WTC11 (cell line): ENCODE measurements around the gene WLS. TPM values are rescaled to one million over a fixed set of nuclear protein-coding genes. Genes with fewer than 3 reads are reported as not detected.

Experiments
- ATAC-seq: fragments of 200-7000 bp; cut with Tn5 transposase; 2 replicates; pipeline ENCODE4 v1.10.0; 2021; ENCODE audit warnings: mild to moderate bottlenecking, moderate library complexity
- CTCF ChIA-PET: fragments of 300-600 bp; sonication (Branson Sonifier 250); formaldehyde crosslinking; loops from one replicate; lab custom pipeline; 2021; ENCODE audit warnings: antibody characterized with exemption; lab: Charles Lee
- POLR2A ChIA-PET: fragments of 350-600 bp; sonication (Branson Sonifier 250); formaldehyde crosslinking; loops from one replicate; lab custom pipeline; 2021; ENCODE audit warnings: antibody characterized with exemption; lab: Charles Lee
- DNase-seq: peaks from one replicate; pipeline ENCODE4 v3.0.0; 2021; ENCODE audit warnings: low spot score
- H3K27ac Mint-ChIP-seq: 2 replicates; pipeline ENCODE4 v1.8.0; 2021; ENCODE audit warnings: mixed read lengths
- H3K27me3 Mint-ChIP-seq: 2 replicates; pipeline ENCODE4 v1.8.0; 2021; ENCODE audit warnings: low read depth, mild to moderate bottlenecking, moderate library complexity, mixed read lengths
- H3K36me3 Mint-ChIP-seq: 2 replicates; pipeline ENCODE4 v1.8.0; 2021; ENCODE audit warnings: mixed read lengths
- H3K4me1 Mint-ChIP-seq: 2 replicates; pipeline ENCODE4 v1.8.0; 2022; ENCODE audit warnings: mixed read lengths
- H3K4me3 Mint-ChIP-seq: 2 replicates; pipeline ENCODE4 v1.8.0; 2021; ENCODE audit warnings: mild to moderate bottlenecking, moderate library complexity, mixed read lengths
- H3K9me3 Mint-ChIP-seq: 2 replicates; pipeline ENCODE4 v1.8.0; 2021; ENCODE audit warnings: mixed read lengths
- ETV6 ChIP-seq: sonication (generic); formaldehyde crosslinking; IDR thresholded peaks from 2 replicates; pipeline ENCODE4 v1.8.1; 2022; ENCODE audit warnings: mild to moderate bottlenecking, missing genetic modification reagents
- GRHL2 ChIP-seq: fragments of 250-450 bp; sonication (Bioruptor Pico); IDR thresholded peaks from 2 replicates; pipeline ENCODE4 v1.8.0; 2022; ENCODE audit warnings: mild to moderate bottlenecking, moderate library complexity; ENCODE audit not compliant: insufficient replicate concordance, severe bottlenecking
- GTF2I ChIP-seq: fragments of 250-450 bp; sonication (Bioruptor Pico); conservative IDR thresholded peaks from 2 replicates; pipeline ENCODE4 v1.4.0; 2021; ENCODE audit warnings: mild to moderate bottlenecking
- HMGXB4 ChIP-seq: sonication (generic); formaldehyde crosslinking; IDR thresholded peaks from 2 replicates; pipeline ENCODE4 v1.8.1; 2023; ENCODE audit warnings: mild to moderate bottlenecking, moderate library complexity, missing genetic modification reagents
- JUN ChIP-seq: sonication (generic); formaldehyde crosslinking; IDR thresholded peaks from 2 replicates; pipeline ENCODE4 v1.8.0; 2023; ENCODE audit warnings: mild to moderate bottlenecking, missing genetic modification reagents
- KAT7 ChIP-seq: sonication (generic); formaldehyde crosslinking; IDR thresholded peaks from 2 replicates; pipeline ENCODE4 v1.8.1; 2023; ENCODE audit warnings: missing genetic modification reagents, mild to moderate bottlenecking, borderline replicate concordance
- MYBL2 ChIP-seq: sonication (generic); formaldehyde crosslinking; IDR thresholded peaks from 2 replicates; pipeline ENCODE4 v1.8.1; 2023; ENCODE audit warnings: mild to moderate bottlenecking, moderate library complexity, missing genetic modification reagents
- NFE2L1 ChIP-seq: sonication (generic); formaldehyde crosslinking; IDR thresholded peaks from 2 replicates; pipeline ENCODE4 v1.8.1; 2023; ENCODE audit warnings: missing genetic modification reagents
- PRRX2 ChIP-seq: fragments of 250-450 bp; sonication (Bioruptor Pico); IDR thresholded peaks from 2 replicates; pipeline ENCODE4 v1.8.0; 2021; ENCODE audit warnings: mild to moderate bottlenecking
- RELA ChIP-seq: sonication (generic); formaldehyde crosslinking; IDR thresholded peaks from 2 replicates; pipeline ENCODE4 v1.8.1; 2022; ENCODE audit warnings: missing genetic modification reagents, mild to moderate bottlenecking, borderline replicate concordance
- TP53 ChIP-seq: sonication (generic); formaldehyde crosslinking; IDR thresholded peaks from 2 replicates; pipeline ENCODE4 v1.8.1; 2023; ENCODE audit warnings: mild to moderate bottlenecking, missing genetic modification reagents
- ZNF219 ChIP-seq: sonication (generic); formaldehyde crosslinking; IDR thresholded peaks from 2 replicates; pipeline ENCODE4 v1.8.0; 2023; ENCODE audit warnings: missing genetic modification reagents, mild to moderate bottlenecking, borderline replicate concordance
- ZNF317 ChIP-seq: sonication (generic); formaldehyde crosslinking; IDR thresholded peaks from 2 replicates; pipeline ENCODE4 v1.8.1; 2023; ENCODE audit warnings: low read depth, mild to moderate bottlenecking, moderate library complexity, missing genetic modification reagents, borderline replicate concordance
- ZNF425 ChIP-seq: fragments of 250-450 bp; sonication (Bioruptor Pico); conservative IDR thresholded peaks from 2 replicates; pipeline ENCODE4 v1.9.0; 2021; ENCODE audit warnings: mild to moderate bottlenecking
- ZNF512 ChIP-seq: sonication (generic); formaldehyde crosslinking; IDR thresholded peaks from 2 replicates; pipeline ENCODE4 v1.8.1; 2022; ENCODE audit warnings: missing genetic modification reagents, borderline replicate concordance
- total RNA-seq: library from RNA; stranded (reverse); gene quantifications from 3 replicates; pipeline ENCODE4 v1.2.3, GENCODE V29; 2021
- TF ChIP-seq, protein P1 (sequence below): sonication (generic); formaldehyde crosslinking; IDR thresholded peaks from 2 replicates; pipeline ENCODE4 v1.8.1; 2023; ENCODE audit warnings: mild to moderate bottlenecking, missing genetic modification reagents, moderate library complexity
- TF ChIP-seq, protein P2 (sequence below): sonication (generic); formaldehyde crosslinking; IDR thresholded peaks from 2 replicates; pipeline ENCODE4 v1.8.0; 2023; ENCODE audit warnings: missing genetic modification reagents
- TF ChIP-seq, protein P3 (sequence below): sonication (generic); formaldehyde crosslinking; IDR thresholded peaks from 2 replicates; pipeline ENCODE4 v1.8.0; 2022; ENCODE audit warnings: mild to moderate bottlenecking, missing genetic modification reagents
- TF ChIP-seq, protein P4 (sequence below): fragments of 250-450 bp; sonication (Bioruptor Pico); IDR thresholded peaks from 2 replicates; pipeline ENCODE4 v1.9.0; 2021; ENCODE audit warnings: moderate library complexity, mild to moderate bottlenecking, inconsistent platforms, borderline replicate concordance

WLS gene
- total RNA-seq, 1 experiment from 2014 or later: 4.5 TPM

- TF ChIP-seq, protein P1, sequence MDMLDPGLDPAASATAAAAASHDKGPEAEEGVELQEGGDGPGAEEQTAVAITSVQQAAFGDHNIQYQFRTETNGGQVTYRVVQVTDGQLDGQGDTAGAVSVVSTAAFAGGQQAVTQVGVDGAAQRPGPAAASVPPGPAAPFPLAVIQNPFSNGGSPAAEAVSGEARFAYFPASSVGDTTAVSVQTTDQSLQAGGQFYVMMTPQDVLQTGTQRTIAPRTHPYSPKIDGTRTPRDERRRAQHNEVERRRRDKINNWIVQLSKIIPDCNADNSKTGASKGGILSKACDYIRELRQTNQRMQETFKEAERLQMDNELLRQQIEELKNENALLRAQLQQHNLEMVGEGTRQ: no peak
- TF ChIP-seq, protein P2, sequence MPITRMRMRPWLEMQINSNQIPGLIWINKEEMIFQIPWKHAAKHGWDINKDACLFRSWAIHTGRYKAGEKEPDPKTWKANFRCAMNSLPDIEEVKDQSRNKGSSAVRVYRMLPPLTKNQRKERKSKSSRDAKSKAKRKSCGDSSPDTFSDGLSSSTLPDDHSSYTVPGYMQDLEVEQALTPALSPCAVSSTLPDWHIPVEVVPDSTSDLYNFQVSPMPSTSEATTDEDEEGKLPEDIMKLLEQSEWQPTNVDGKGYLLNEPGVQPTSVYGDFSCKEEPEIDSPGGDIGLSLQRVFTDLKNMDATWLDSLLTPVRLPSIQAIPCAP (CRISPR knock-in tag): no peak
- TF ChIP-seq RELA (CRISPR knock-in tag): no peak
- TF ChIP-seq, protein P3, sequence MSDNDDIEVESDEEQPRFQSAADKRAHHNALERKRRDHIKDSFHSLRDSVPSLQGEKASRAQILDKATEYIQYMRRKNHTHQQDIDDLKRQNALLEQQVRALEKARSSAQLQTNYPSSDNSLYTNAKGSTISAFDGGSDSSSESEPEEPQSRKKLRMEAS (CRISPR knock-in tag): no peak
- no peak for TF ChIP-seq GTF2I (CRISPR knock-in tag)
- no peak for TF ChIP-seq ZNF219 (CRISPR knock-in tag)
- no peak for TF ChIP-seq JUN (CRISPR knock-in tag)
- TF ChIP-seq, protein P4, sequence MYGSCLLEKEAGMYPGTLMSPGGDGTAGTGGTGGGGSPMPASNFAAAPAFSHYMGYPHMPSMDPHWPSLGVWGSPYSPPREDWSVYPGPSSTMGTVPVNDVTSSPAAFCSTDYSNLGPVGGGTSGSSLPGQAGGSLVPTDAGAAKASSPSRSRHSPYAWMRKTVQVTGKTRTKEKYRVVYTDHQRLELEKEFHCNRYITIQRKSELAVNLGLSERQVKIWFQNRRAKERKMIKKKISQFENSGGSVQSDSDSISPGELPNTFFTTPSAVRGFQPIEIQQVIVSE (CRISPR knock-in tag): no peak
- no peak for TF ChIP-seq GRHL2 (CRISPR knock-in tag)
- no peak for TF ChIP-seq MYBL2 (CRISPR knock-in tag)
- no peak for TF ChIP-seq ZNF425 (CRISPR knock-in tag)
- no peak for TF ChIP-seq KAT7 (CRISPR knock-in tag)
- TF ChIP-seq PRRX2 (CRISPR knock-in tag): no peak
- no peak for TF ChIP-seq NFE2L1 (CRISPR knock-in tag)
- TF ChIP-seq ZNF512 (CRISPR knock-in tag): no peak
- TF ChIP-seq HMGXB4 (CRISPR knock-in tag): no peak
- TF ChIP-seq TP53 (CRISPR knock-in tag): no peak
- no peak for TF ChIP-seq ZNF317 (CRISPR knock-in tag)
- no peak for TF ChIP-seq ETV6 (CRISPR knock-in tag)
- ChIA-PET POLR2A (no interaction called here), CTCF (interaction anchor here (0.6 to 3.4 kb wide), 5 partner anchors 21 to 180 kb away, joined by 3 to 10 read pairs (median 4); no protein-coding TSS in a partner anchor)
- no peak for ATAC-seq
- Mint-ChIP-seq H3K27ac (no peak overlapping the region), H3K36me3 (no peaks in the 10 kb centered on the region), H3K4me3 (no peak overlapping the region), H3K27me3 (no peaks in the 10 kb centered on the region), H3K9me3 (no peaks in the 10 kb centered on the region), H3K4me1 (no peaks in the 10 kb centered on the region)
- DNase-seq: no peak
Observed at GRCh38 chr1:68163220-68163619, 69.1 kb downstream of the WLS start.
